DND-41 (cell line): Measurements from ENCODE around the gene GFI1.

Experiments used
- ATAC-seq: fragments of 200-7000 bp; cut with Tn5 transposase; 3 replicates; pipeline ENCODE4 v1.9.1; 2021; ENCODE audit warnings: low read depth; ENCODE audit not compliant: insufficient read depth
- DNase-seq: peaks from one replicate; pipeline ENCODE4 v3.0.0-alpha.2; 2020
- H2AFZ ChIP-seq: 2 replicates; pipeline ENCODE4 v1.6.0; 2012; ENCODE audit warnings: low read depth, low read length
- H3K27ac ChIP-seq: 2 replicates; pipeline ENCODE4 v1.5.1; 2012; ENCODE audit warnings: low read length, inconsistent platforms
- H3K27me3 ChIP-seq: fragments of 200-600 bp; sonication (generic); 2 replicates; pipeline ENCODE4 v1.6.0; 2012; ENCODE audit warnings: low read length, mild to moderate bottlenecking, inconsistent platforms; ENCODE audit not compliant: insufficient read depth, poor library complexity
- H3K36me3 ChIP-seq: 2 replicates; pipeline ENCODE4 v1.5.1; 2012; ENCODE audit warnings: low read length, inconsistent platforms; ENCODE audit not compliant: insufficient read depth
- H3K4me1 ChIP-seq: 2 replicates; pipeline ENCODE4 v1.5.1; 2012; ENCODE audit warnings: mild to moderate bottlenecking, low read length; ENCODE audit not compliant: insufficient read depth
- H3K4me2 ChIP-seq: 2 replicates; pipeline ENCODE4 v1.6.0; 2012; ENCODE audit warnings: mild to moderate bottlenecking, moderate library complexity, low read length, inconsistent platforms; ENCODE audit not compliant: insufficient read depth
- H3K4me3 ChIP-seq, 2 experiments: fragments of 200-600 bp in 1 of 2; shearing (Covaris generic) in 1 of 2; 2 replicates each; pipeline ENCODE4 v1.5.1; 2012 to 2016; ENCODE audit warnings: inconsistent platforms in 2 of 2, low read length in 2 of 2, mild to moderate bottlenecking in 2 of 2, low read depth in 1 of 2, moderate library complexity in 1 of 2
- H3K79me2 ChIP-seq: 2 replicates; pipeline ENCODE4 v1.6.0; 2012; ENCODE audit warnings: low read length, inconsistent platforms; ENCODE audit not compliant: insufficient read depth
- H3K9ac ChIP-seq: 2 replicates; pipeline ENCODE4 v1.6.0; 2012; ENCODE audit warnings: low read depth, mild to moderate bottlenecking, inconsistent platforms, low read length, moderate library complexity
- H3K9me3 ChIP-seq: 2 replicates; pipeline ENCODE4 v1.5.1; 2012; ENCODE audit warnings: low read length, moderate library complexity, mild to moderate bottlenecking, inconsistent platforms; ENCODE audit not compliant: insufficient read depth, severe bottlenecking
- H4K20me1 ChIP-seq: 2 replicates; pipeline ENCODE4 v1.6.0; 2012; ENCODE audit warnings: low read length; ENCODE audit not compliant: insufficient read depth
- CTCF ChIP-seq: IDR thresholded peaks from 2 replicates; pipeline ENCODE4 v1.5.1; 2012; ENCODE audit warnings: borderline replicate concordance, low read length, moderate library complexity, mild to moderate bottlenecking; ENCODE audit not compliant: poor library complexity, severe bottlenecking; ENCODE audit errors: extremely low read depth
- EZH2 ChIP-seq: IDR thresholded peaks from 3 replicates; pipeline ENCODE4 v1.6.1; 2012; ENCODE audit warnings: borderline replicate concordance, low read depth, mild to moderate bottlenecking, moderate library complexity, low read length, inconsistent platforms; ENCODE audit not compliant: severe bottlenecking

GFI1 gene

DNA sequence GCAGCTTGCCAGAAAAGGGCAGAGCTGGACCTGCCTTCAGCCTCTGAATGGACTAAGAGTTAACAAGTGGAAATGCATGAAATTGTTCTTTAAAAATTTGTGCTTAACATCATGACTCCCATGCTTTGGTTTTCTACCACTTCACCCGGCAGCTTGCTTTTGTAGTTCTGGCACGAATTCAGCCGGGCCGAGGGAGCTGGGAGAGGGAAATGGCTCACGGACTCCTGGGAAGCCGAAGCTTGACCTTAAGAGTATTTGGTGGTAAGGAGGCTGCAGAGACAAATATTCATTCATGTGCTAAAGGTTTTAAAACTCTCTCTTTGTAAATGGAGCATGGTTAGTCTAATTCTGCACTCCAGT lies 17.2 kb upstream of the GFI1 start:
- DNase-seq = no peak
- Histone ChIP-seq H3K79me2 (no peaks in the 10 kb centered on the region), H4K20me1 (no peaks in the 10 kb centered on the region), H3K4me1 (peaks cover 45% of the 10 kb centered on the region), H3K27ac (peak overlapping the region; percentile 91), H3K4me3 (no peak overlapping the region), H3K9ac (peak overlapping the region; percentile 49), H3K27me3 (no peaks in the 10 kb centered on the region), H3K36me3 (no peaks in the 10 kb centered on the region), H3K9me3 (no peaks in the 10 kb centered on the region), H3K4me2 (peak overlapping the region; percentile 52), H2AFZ (peak overlapping the region; percentile 58)
- TF ChIP-seq CTCF = no peak
- no peak for TF ChIP-seq EZH2
- ATAC-seq = no peak

DNA sequence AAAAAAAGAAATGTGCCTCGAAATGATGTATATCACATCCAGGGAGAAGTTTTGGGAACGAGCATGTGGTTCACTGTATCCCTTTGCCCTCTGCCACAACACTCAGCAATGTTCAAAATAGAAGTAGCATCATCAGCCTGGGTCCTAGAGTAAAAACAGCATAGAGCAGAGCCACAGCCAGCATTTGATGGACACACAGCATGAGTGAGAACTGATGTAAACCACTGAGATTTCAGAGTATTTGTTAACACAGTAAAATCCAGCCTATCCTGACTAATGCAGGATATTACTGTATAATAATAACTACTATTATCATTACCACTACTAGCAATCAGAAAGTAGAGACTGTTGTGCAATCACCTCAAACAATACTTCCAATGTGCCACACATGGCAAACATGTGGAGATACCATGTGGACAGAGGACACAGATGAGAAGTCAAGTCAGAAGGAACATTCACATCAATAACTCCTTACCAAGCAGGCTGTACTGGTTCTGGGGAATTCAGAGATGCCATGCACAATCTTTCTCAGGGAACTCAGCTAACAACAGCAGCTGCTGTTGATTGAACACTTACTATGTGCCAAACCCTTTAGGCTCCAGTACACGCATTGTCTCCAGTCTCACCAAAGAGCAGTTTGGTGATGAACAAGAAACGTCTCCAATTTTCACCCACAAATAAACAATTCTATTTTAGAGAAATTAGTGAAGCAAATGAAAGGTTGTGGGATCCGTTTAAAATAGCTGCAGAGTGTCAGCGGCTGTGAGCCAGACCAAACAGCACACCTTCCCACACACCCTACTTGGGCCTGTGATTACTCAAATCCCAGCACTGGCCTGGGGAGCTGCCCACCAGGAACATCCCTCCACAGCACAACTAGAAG lies 16.6 kb upstream of the GFI1 start:
- Histone ChIP-seq H3K4me2 (no peak overlapping the region), H3K79me2 (no peaks in the 10 kb centered on the region), H3K36me3 (no peaks in the 10 kb centered on the region), H3K9me3 (no peaks in the 10 kb centered on the region), H3K4me3 (no peak overlapping the region), H3K4me1 (peaks cover 45% of the 10 kb centered on the region), H2AFZ (peak overlapping the region; percentile 58), H3K27ac (peak overlapping the region; percentile 91), H3K9ac (peak overlapping the region; percentile 49), H3K27me3 (no peaks in the 10 kb centered on the region), H4K20me1 (no peaks in the 10 kb centered on the region)
- TF ChIP-seq EZH2 = no peak
- TF ChIP-seq CTCF = no peak
- ATAC-seq (no peak), DNase-seq (no peak)

DNA sequence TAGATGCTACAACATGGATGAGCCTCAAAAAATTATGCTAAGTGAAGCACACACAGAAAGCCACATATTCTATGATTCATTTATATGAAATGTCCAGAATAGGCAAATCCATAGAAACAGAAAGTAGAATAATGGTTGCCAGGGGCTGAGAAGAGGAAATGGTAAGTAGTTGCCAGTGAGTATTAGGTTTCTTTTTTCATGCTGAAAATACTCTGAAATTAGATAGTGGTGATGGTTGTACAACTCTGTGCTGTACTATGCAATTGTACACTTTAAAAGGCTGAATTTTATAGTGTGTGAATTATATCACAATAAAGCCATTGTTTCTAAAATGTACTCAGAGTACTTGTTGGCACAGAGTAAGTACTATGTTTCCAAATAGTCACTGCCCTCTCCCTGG lies 15.5 kb upstream of the GFI1 start:
- Histone ChIP-seq H2AFZ (peak overlapping the region; percentile 26; the same call in 1 of the 2 replicates), H3K9me3 (no peaks in the 10 kb centered on the region), H3K4me3 (no peak overlapping the region), H3K4me2 (no peak overlapping the region), H3K27me3 (no peaks in the 10 kb centered on the region), H3K9ac (no peak overlapping the region), H3K27ac (peak overlapping the region; percentile 91), H3K36me3 (no peaks in the 10 kb centered on the region), H4K20me1 (no peaks in the 10 kb centered on the region), H3K79me2 (no peaks in the 10 kb centered on the region), H3K4me1 (peaks cover 46% of the 10 kb centered on the region)
- ATAC-seq (no peak), DNase-seq (no peak)
- TF ChIP-seq EZH2 (no peak), CTCF (no peak)

DNA sequence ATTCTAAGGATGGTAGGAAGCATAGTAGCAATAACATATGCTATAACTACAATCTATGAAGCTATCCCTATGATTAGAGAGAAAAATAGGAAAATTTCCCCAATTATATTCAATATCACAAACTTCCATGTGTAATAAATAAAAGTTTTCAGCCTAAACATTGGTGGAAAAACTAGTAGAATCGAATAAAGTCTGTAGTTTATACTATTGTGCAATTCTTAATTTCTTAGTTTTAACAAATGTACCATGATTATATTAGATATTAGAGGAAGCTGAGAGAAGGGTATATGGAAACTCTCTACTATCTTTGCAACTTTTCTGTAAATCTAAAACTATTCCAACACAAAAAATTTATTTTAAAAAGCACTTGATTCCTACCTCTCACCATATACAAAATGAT lies 13.8 kb upstream of the GFI1 start:
- no peak overlapping the region for H3K4me3 ChIP-seq
- no peak overlapping the region for H3K4me2 ChIP-seq
- DNase-seq (no peak), ATAC-seq (no peak)
- H4K20me1 ChIP-seq = no peaks in the 10 kb centered on the region
- no peak overlapping the region for H3K9ac ChIP-seq
- peaks cover 56% of the 10 kb centered on the region for H3K4me1 ChIP-seq
- no peak overlapping the region for H3K27ac ChIP-seq
- H2AFZ ChIP-seq = no peak overlapping the region
- H3K27me3 ChIP-seq = no peaks in the 10 kb centered on the region
- no peaks in the 10 kb centered on the region for H3K36me3 ChIP-seq
- no peak for TF ChIP-seq CTCF
- TF ChIP-seq EZH2 = no peak
- H3K9me3 ChIP-seq = no peaks in the 10 kb centered on the region
- H3K79me2 ChIP-seq = no peaks in the 10 kb centered on the region
